ENCODE results near the gene MRPS6. TPM values are rescaled to one million over a fixed set of nuclear protein-coding genes. Genes with fewer than 3 reads are reported as not detected.

The MRPS6 gene
- total and polyA plus RNA-seq, 2 donors from 2014 or later = 52.3 to 270 TPM

GRCh38 chr21:34071683-34072082 lies 1.7 kb upstream of the MRPS6 start:
- peaks cover 0 to 9% (median 0%) of the 10 kb centered on the region in 3 donors for H3K36me3 ChIP-seq (ENCODE audit: control insufficient read depth in 2 of 3, insufficient read depth in 3 of 3, low read length in 3 of 3)
- peaks cover 0 to 11% (median 6%) of the 10 kb centered on the region in 3 donors for H3K4me1 ChIP-seq (ENCODE audit: control insufficient read depth in 2 of 3, insufficient read depth in 2 of 3, low read depth in 1 of 3, low read length in 3 of 3)
- no peak for DNase-seq
- H3K27ac ChIP-seq (ENCODE audit: low read depth in 2 of 2, low read length in 2 of 2) = peak overlapping the region in 1 of 2 donors; percentile 93
- H3K27me3 ChIP-seq (ENCODE audit: control insufficient read depth, insufficient read depth, low read length) = no peaks in the 10 kb centered on the region
- intact Hi-C loops (cut with DNase I) = no loop called here
- H3K4me3 ChIP-seq (ENCODE audit: low read length in 3 of 3) = no peak overlapping the region
- no peak overlapping the region for H3K9ac ChIP-seq (ENCODE audit: low read length in 3 of 3)
- H3K9me3 ChIP-seq (ENCODE audit: control insufficient read depth in 2 of 3, insufficient read depth in 1 of 3, low read length in 3 of 3) = no peaks in the 10 kb centered on the region
- TF ChIP-seq CTCF (IDR thresholded peaks at IDR 0.05; ENCODE audit: borderline replicate concordance, extremely low read depth, insufficient read depth) = no peak
- no peak for FAIRE-seq

- Histone ChIP-seq H3K27ac (ENCODE audit: low read depth in 2 of 2, low read length in 2 of 2) (peak overlapping the region; percentile 93 to 97), H3K27me3 (ENCODE audit: control insufficient read depth, insufficient read depth, low read length) (no peaks in the 10 kb centered on the region), H3K4me1 (ENCODE audit: control insufficient read depth in 2 of 3, insufficient read depth in 2 of 3, low read depth in 1 of 3, low read length in 3 of 3) (peaks cover 0 to 15% (median 9%) of the 10 kb centered on the region in 3 donors), H3K36me3 (ENCODE audit: control insufficient read depth in 2 of 3, insufficient read depth in 3 of 3, low read length in 3 of 3) (peaks cover 0 to 9% (median 0%) of the 10 kb centered on the region in 3 donors), H3K9ac (ENCODE audit: low read length in 3 of 3) (peak overlapping the region in 2 of 3 donors; percentile 26 to 85), H3K9me3 (ENCODE audit: control insufficient read depth in 2 of 3, insufficient read depth in 1 of 3, low read length in 3 of 3) (no peaks in the 10 kb centered on the region), H3K4me3 (ENCODE audit: low read length in 3 of 3) (peak overlapping the region in 1 of 3 donors; percentile 64)
- intact Hi-C loops (cut with DNase I) = no loop called here
- TF ChIP-seq CTCF (IDR thresholded peaks at IDR 0.05; ENCODE audit: borderline replicate concordance, extremely low read depth, insufficient read depth) = no peak
- FAIRE-seq = no peak
- no peak for DNase-seq
Observed at GRCh38 chr21:34072145-34073031, 990 bp upstream of the MRPS6 start.

- TF ChIP-seq CTCF (IDR thresholded peaks at IDR 0.05; ENCODE audit: borderline replicate concordance, extremely low read depth, insufficient read depth) = no peak
- Histone ChIP-seq H3K4me3 (ENCODE audit: low read length in 3 of 3) (peak overlapping the region; percentile 78 to 81 (median 78)), H3K27me3 (ENCODE audit: control insufficient read depth, insufficient read depth, low read length) (no peaks in the 10 kb centered on the region), H3K36me3 (ENCODE audit: control insufficient read depth in 2 of 3, insufficient read depth in 3 of 3, low read length in 3 of 3) (peaks cover 0 to 9% (median 0%) of the 10 kb centered on the region in 3 donors), H3K9ac (ENCODE audit: low read length in 3 of 3) (peak overlapping the region; percentile 71 to 97 (median 74)), H3K27ac (ENCODE audit: low read depth in 2 of 2, low read length in 2 of 2) (peak overlapping the region; percentile 91), H3K4me1 (ENCODE audit: control insufficient read depth in 2 of 3, insufficient read depth in 2 of 3, low read depth in 1 of 3, low read length in 3 of 3) (peaks cover 0 to 24% (median 14%) of the 10 kb centered on the region in 3 donors), H3K9me3 (ENCODE audit: control insufficient read depth in 2 of 3, insufficient read depth in 1 of 3, low read length in 3 of 3) (no peaks in the 10 kb centered on the region)
- intact Hi-C loops (cut with DNase I) = no loop called here
- no peak for FAIRE-seq
- peak in 4 of 5 donors; percentile 38 to 77 (median 68) for DNase-seq
Observed at GRCh38 chr21:34073749-34074282, 438 bp downstream of the MRPS6 start.
